GM18870 (cell line): ENCODE measurements around the gene ANO2.
"Not testable (repeated sequence)": the region's sequence is repeated elsewhere in the genome, so short reads cannot be mapped to it uniquely, and the experiment has no call there.

ENCODE experiments used
- ATAC-seq: cut with Tn5 transposase; IDR thresholded peaks from one replicate; pipeline ENCODE4 v1.9.1; 2021; ENCODE audit warnings: moderate library complexity; ENCODE audit not compliant: unreplicated experiment

Gene ANO2

DNA sequence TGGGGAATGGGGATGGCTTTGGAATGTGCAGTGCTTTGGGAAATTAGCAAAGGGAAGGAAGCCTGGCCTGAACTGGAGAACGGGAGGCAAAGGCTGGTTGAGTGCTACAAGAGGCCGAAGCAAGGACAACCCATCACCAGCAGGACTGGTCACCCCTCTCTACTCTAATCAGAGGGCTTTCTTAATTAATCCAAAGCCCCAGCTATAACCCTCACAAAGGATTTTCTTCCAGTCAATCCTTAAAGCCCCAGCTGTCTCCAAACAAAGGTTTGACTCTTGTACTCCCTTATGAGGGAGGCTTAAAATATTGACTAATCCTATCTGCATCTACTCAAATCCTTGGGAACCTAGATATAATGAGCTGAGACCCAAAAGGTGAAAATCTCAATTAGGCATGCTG lies 256.8 kb downstream of the ANO2 start:
- no peak for ATAC-seq

DNA sequence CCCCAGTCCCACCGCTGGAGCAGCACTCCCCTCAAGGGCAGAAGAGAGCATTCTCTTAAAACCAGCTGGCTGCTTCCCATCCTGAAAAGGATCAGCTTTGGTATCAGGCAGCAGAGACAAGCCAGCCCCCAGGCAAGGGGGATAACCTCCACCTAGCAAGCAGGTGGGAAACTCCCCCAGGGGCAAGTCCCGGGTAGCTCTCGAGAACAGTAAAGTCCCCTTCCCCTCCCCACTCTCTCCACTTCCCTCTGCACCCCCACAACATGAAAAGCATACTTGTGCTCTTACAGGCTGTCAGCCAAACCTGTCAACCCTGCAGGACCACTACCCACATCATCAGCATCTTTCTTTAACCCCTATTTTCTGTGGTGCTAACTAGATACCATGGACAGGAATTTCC lies 259.1 kb downstream of the ANO2 start:
- no peak for ATAC-seq

DNA sequence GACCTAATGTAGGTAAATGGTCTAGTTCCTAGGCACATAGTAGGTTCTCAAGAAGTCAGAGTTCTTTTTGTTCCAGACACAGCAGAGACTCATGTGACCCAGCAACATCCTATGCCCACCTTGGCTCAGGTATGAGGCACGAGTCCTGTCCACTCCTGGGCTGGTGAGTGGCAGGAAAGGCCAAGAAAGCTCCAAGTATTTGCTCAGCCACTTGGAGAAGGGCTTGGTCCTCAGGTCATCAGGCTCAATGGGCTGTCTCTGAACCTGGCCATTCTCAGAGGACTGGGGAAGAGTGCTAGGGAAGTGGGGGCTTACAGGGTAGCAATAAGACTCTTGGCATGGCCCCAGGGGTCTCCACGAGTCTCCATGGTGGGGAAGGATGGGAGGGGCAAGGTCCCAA lies 260.1 kb downstream of the ANO2 start:
- ATAC-seq, result no peak

DNA sequence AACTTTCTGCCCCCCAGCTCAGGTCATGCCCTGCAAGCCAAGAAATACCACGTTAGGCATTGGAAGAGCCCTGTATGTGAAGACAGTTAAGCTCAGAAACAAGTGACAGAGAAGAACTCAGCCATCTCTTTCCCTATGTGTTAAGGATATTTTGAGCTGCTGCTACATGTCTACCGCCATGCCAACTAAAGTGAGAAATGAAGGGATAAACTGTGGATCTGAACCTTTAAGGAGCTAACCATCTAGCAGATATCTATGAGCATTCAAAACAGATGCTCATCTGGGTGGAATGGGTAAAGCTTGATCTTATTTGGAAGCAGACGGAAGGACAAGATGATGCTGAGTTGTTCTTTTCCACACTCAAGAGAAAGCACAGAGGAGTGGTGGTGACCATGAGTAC lies 262.5 kb downstream of the ANO2 start:
- no peak for ATAC-seq

DNA sequence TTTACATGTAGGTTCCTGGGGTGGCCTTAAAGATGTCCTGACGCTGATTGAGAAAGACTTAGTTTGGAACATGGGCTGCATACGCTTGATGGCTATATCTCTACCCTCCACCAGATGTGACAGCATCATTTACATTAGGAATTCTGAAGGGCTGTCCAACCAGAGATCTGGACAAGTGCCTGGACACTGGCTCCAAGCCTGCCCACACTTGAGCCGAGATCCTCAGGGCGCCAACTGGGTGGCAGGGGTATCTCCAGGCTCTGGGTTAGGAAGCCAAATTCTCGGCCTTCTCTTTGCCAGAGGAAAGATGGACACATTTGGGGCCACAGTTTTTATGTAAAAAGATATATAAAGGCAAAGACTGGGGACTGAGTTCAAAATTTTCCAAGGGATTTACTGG lies 266.9 kb downstream of the ANO2 start:
- ATAC-seq, result no peak

DNA sequence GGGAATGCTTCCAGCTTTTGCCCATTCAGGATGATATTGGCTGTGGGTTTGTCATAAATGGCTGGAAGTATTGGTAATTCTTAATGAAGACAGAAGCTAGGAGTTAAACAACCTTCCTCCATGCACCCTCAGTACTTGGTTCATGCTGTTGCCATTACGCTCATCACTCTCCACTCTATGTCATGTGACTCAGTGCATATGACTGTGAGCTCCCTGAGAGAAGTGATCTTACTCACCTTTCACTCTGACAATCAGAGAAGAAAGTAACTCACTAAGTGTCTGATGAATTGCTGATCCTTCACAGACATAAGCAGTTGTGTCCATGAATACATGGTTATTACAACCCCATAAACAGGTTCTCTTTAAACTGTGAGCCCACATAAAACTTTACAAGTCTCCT lies 275.4 kb downstream of the ANO2 start:
- ATAC-seq, result not testable (repeated sequence)

DNA sequence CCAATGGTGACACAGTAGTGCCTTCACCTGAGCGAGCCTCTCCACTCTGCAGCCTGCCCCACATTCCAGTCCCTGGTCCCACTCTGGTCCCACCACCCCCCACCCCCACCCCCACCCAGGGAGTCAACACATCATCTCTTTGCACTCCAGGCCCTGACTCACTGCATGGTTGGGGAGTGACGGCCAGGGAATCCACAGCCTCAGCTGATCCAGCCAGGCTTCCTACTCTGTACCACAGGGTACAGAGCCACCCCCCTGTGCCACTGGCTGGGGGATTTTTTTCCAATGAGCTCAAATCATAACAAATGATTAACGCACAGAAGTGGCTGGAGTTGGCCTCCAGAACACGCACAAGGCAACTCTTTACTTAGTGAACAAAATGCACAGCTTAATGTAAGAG lies 279.4 kb downstream of the ANO2 start:
- ATAC-seq, result no peak

DNA sequence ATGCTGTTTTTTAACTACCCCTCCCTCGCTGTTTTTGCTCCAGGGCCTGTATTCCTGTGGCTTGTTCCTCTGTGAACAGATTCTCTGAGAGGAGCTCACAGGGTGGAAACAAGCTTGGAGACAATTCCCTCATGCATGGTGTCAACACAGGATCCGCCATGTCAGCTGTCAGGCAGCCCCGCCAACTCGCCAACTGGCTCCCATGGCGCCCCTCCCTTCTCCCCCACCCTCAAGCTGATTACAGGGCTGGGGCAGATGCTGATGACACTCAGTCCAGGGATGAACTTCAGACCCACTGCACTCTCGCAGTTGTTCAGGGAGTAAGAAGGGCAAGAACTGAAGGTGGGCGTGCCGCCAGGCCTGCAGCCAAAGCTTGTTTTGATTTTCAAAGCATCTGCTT lies 283.2 kb downstream of the ANO2 start:
- no peak for ATAC-seq

DNA sequence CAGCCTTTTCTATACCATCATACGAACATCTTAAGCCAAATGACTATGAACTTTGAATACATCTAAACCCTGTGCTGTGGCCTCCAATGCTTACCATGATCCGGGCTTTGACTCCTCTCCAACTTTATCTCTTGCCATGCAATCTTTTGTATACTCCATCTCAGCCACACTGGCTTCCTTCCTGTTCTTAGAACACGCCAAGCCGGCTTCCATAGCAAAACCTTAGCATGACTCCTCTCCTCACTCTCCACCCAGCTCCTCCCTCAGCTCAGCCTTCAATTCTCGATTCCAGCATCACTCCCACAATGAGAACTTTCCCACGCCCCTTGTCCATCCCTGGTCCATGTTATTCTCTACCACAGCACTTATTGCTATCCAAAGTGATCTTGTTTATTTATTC lies 284.8 kb downstream of the ANO2 start:
- ATAC-seq, result no peak

DNA sequence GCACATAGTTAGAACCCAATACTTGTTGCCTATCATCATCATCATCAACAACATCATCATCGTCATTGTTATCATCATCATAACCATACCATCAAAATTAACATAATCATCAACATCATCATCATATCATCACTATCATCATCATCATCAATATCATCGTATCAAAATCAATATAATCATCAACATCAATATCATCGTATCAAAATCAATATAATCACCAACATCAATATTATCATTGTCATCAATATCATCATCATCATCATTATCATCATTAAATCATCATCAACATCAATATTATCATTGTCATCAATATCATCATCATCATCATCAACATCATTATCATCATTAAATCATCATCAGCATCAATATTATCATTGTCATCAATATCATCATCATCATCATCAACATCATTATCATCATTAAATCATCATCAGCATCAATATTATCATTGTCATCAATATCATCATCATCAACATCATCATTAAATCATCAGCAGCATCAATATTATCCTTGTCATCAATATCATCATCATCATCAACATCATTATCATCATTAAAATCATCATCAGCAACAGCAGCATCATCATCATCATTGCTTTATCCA lies 286.6 kb downstream of the ANO2 start:
- ATAC-seq, result not testable (repeated sequence)

DNA sequence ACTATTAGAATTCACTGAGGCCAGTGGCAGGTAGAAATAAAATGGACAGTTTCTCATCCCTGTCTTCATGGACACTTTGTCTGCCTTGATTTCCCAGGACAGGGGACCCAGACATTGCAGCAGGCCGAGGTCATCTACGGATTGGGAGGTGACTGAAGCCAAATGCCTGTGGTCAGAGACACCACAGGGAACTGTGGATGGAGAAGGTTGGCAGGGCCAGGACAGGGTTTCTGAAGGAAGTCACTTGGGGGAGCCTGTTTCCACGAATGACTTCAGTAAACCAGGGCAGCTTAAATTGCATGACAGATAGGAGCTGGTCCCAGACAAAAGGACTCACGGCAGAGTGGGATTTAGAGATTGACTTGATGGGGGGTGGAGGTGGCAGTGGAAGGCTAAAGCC lies 288.2 kb downstream of the ANO2 start:
- no peak for ATAC-seq

DNA sequence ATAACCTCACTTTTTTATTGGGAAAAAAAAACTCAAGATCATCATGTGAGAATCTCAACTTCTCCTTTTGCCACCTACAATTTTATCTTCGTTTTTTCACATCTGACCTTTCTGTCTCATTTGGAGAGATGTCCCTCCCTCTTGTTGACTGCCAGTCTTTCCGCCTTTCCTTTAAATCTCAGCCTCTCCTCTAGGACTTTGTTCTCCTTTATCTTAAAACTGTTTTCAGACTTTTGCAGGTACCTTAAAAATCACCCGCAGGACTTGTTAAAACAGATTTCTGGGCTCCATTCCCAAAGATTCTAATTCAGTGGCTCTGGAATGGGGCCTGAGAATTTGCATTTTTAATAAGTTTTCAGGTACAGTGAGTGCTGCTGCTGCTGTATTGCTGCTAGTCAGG lies 289.9 kb downstream of the ANO2 start:
- ATAC-seq, result no peak

DNA sequence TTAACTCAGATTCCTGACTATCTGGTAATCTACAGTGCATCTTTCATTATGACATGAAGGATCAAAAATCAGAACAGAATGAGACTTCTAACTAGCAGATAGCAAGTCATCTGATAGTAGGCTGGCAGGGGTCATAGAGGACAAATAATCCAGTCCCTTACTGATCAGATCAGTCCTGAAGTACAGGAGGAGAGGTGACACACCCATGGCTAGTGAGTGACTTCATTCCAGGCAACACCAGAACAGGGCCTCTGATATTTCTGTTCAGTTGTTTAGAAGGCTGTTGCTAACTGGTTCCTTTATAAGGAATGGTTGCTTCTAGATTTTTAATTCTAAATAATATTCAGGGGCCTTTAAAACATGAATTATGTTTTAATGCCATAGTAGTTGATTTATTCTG lies 291.0 kb downstream of the ANO2 start:
- no peak for ATAC-seq

DNA sequence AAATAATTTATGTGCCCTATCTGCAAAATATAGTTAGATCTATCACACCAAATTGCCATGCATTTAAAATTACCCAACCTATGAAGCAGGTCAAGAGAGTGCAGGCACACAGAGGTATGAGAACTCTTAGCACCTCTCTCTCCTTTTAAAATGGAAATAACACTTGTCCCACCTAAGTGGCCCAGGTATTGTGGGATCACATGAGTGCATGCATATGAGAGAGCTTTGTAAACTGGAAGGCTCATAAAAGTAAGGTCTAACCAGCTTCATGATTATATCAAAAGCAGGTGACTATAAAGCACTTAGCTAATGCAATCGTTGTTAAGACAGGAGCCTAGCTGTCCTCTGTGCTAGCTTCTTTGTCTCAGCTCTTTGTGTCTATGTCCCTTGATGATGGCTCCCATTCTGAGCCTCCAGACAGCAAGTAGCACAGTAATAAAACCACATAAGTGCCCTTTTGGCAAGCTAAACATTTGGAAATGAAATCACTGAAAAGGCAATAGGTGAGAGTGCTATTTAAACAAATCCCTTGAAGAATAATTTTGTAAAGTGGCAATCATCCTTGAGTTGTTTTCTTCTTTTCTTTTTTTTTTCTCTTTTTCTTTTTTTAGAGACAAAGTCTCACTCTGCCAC lies 294.1 kb downstream of the ANO2 start:
- ATAC-seq, result no peak

DNA sequence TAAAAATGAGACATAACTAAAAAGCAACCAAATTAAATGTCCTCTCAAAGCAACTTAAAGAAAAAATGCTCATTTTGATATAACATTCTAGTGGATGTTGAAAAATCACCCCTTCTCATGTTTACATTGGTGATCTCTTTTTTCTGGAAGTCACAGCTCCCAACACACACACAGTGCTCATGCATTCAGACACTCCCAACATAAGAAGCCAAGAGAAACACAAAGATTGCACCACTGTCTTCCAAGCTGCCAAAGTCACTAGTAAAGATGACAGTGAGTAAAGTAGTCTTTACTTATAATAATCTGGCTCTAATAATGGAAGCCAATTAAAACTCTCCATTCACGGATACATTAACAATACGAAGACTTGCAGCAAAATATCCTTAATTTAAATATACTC lies 294.8 kb downstream of the ANO2 start:
- ATAC-seq, result no peak

DNA sequence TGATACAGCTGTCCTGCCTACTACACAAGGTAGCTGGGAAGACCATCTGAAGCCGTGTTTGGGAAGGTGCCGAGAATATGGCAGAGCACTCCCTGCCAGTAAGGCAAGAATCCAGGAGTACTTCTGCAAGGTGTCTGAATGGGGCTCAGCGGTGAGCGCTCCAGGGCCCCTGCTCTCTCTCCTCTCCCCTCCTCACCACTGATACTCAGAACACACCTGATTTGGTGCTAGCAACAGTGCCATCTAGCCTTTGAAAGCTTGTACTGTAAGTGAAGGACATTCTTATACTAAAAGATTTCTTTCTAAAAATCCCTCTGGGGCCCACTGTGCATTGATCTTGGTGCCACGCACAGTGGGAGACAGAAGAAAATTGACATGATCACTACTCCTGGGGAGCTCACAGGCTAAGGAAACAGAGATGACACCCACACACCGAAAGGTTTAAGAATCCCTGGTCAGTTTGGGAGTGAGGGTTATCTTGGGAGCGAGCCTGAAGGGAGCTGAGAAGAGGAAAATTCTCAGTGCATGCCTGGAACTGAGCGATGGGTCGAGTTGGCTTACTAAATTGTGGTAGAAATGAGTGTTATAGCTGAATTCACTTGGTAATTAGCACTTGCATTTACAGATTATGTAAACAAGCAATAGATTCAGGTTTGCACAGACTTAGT lies 296.2 kb downstream of the ANO2 start:
- ATAC-seq, result no peak

DNA sequence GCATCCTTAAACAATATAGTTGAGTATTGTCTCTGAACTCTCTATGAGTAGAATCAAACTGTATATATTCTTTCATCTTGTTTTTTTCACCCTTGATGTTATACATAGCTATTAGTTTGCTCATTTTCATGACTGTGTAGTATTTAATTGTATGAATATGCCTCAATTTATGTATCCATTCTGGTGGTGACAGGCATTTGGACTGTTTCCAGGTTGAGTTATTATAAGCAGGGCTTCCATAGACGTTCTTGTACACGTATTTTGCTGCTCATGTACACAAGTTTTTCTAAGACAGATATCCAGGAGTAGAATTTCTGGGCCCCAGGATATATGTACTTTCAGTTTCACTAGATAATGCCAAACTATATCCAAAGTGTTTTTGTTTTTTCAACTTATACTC lies 301.8 kb downstream of the ANO2 start:
- ATAC-seq, result no peak

DNA sequence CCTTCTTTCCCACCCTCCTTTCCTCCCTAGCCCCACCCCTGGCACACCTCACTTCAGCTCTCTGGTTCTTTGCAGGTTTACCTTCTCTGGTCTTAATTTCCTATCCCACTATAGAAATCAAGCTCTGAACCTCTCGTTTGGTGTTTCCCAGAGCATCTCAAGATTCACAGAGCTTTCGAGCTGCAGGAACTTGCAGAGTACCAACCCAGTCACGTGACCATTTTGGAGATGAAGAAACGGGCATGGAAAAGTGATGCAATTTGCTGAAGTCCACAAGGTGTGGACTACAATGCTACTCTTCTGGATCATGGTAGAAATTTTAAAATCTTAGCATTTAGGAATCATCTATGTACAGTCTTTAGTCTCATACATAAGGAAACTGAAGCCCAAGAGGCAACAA lies 307.4 kb downstream of the ANO2 start:
- ATAC-seq, result no peak

DNA sequence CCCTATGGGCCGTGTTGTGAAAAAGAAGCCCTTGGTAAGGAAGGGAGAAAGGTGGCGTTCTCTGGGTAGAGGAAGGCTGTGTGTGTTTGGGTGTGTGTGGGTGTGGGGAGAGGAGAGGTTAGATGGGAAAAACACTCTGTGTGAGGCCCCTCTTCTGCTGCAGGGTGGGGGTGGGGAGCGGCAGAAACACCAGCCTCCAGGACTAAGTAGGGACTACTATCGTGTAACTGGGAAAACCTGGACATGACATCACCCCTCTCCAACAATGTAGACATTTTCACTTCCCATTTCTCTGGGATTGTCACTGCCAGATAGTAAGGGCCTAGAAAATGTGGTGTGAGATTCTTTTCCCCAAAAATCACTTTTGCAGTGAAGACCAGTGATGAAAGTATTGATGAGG lies 308.2 kb downstream of the ANO2 start:
- no peak for ATAC-seq

DNA sequence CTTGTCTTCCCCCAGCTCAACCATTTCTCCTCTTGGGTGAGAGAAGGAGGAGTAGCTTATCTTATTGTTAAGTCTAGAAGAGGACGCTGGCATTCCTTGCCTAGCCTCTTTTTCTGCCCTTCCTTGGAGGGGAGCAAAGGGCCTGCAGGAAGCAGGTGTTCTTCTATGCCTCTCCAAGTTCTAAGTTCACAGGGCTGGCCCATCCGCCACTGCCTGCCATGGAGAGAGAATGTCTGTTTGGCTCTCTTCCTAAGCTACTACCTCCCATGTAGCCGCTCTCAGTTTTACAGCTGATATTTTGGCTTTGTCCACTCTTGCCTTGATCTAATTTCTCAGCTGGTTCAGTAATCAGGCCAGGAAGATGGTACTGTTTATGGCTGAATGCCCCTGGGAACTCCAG lies 312.0 kb downstream of the ANO2 start:
- ATAC-seq, result no peak

DNA sequence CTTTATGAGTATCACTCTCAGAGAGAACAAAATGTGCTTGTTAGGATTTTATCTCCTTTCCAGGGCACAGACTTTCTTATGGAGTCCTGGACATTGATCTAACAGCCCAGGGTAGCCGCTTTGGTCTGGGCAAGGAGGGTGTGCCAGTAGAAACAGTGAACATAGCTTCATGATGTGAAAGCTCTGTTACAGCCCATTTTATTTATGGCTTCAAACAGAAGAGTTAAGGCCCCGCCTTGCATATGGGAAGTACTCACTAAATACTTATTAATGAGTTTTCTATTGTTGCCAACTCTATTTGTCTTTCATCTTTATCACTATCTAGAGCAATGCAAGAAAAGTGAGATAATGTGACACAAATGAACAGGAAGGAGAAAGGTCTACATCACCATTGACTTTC lies 312.6 kb downstream of the ANO2 start:
- no peak for ATAC-seq

DNA sequence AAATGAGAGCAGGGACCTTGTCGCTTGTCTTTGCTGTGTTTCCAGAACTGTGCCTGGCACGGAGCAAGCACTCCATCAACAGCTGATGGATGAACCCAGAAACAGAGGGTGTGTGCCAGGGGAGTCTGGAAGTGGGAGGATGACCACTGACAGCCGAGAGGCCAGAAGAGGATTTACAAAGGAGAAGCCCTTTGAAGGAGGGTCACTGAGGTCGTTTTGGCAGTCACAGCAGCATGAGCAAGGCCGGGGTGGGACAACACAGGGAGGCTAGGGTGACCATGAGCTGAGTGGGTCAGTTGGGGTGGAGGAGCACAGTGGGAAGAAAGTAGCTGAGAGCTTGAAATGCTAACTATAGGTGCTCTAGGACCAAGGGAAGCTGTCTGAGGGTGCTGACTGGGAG lies 313.6 kb downstream of the ANO2 start:
- ATAC-seq, result no peak

DNA sequence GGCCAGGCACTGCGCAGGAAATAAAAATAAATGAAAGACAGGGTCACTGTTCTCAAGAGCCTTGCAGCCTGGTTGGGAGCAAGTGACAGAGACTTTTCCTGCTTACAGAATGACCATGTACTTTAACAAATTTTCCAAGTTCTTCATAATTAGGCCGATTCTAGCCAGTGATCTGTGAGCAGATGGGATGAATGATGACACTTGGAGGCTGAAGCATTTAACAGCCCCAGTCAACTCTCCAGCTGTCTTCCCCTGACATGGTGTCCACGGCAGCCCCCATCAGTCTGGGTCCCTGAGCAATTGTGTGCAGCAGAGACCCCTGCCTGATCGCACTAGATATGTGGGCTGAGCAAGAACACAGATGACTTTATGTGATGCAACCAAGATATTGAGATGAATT lies 314.3 kb downstream of the ANO2 start:
- no peak for ATAC-seq
